HFF-Myc (cell line): Measurements from ENCODE around the gene FTCD.

Experiments used
- DNase-seq: peaks from one replicate; pipeline ENCODE4 v3.0.0-alpha.2; 2011; ENCODE audit warnings: low read depth; ENCODE audit errors: extremely low read depth
- H3K4me3 ChIP-seq: replicated peaks from 2 replicates; pipeline ENCODE4 v1.5.1; 2011; ENCODE audit warnings: low read depth, mild to moderate bottlenecking, control low read depth, low read length
- CTCF ChIP-seq: IDR thresholded peaks from 2 replicates; pipeline ENCODE4 v1.5.1; 2012; ENCODE audit warnings: mild to moderate bottlenecking, low read depth, low read length, control low read depth; ENCODE audit errors: missing control alignments

The FTCD gene

GRCh38 chr21:46135782-46136395, 19.5 kb downstream of the FTCD start:
- no peak for DNase-seq
- H3K4me3 ChIP-seq, result no peak overlapping the region
- TF ChIP-seq CTCF, result no peak

GRCh38 chr21:46131838-46132651, 23.3 kb downstream of the FTCD start:
- H3K4me3 ChIP-seq, result no peak overlapping the region
- TF ChIP-seq CTCF, result no peak
- DNase-seq, result no peak

GRCh38 chr21:46131588-46131837, 23.9 kb downstream of the FTCD start:
- TF ChIP-seq CTCF, result no peak
- no peak for DNase-seq
- no peak overlapping the region for H3K4me3 ChIP-seq

GRCh38 chr21:46130831-46131587, 24.4 kb downstream of the FTCD start:
- no peak for DNase-seq
- no peak for TF ChIP-seq CTCF
- H3K4me3 ChIP-seq, result no peak overlapping the region

GRCh38 chr21:46129846-46130651, 25.3 kb downstream of the FTCD start:
- no peak for DNase-seq
- TF ChIP-seq CTCF, result no peak
- no peak overlapping the region for H3K4me3 ChIP-seq

- H3K4me3 ChIP-seq, result no peak overlapping the region
- no peak for TF ChIP-seq CTCF
- DNase-seq, result no peak
Measured at GRCh38 chr21:46128933-46129571, 26.3 kb downstream of the FTCD start.
